Measurements from ENCODE around the gene OFD1. TPM values are rescaled to one million over a fixed set of nuclear protein-coding genes. Genes with fewer than 3 reads are reported as not detected.
A peak's percentile ranks its signal among the peaks of the same experiment; 100 is the strongest.

The OFD1 gene
- polyA plus RNA-seq, 2 donors: 19.5 to 47.6 TPM

- Histone ChIP-seq H3K36me3 (ENCODE audit: control insufficient read depth in 2 of 2, insufficient read depth in 2 of 2, low read length in 1 of 2) (no peaks in the 10 kb centered on the region), H3K27ac (ENCODE audit: low read depth in 2 of 2, low read length in 1 of 2) (no peak overlapping the region), H3K4me1 (ENCODE audit: control insufficient read depth in 2 of 2, insufficient read depth in 2 of 2, low read length in 1 of 2) (no peaks in the 10 kb centered on the region), H3K27me3 (ENCODE audit: control insufficient read depth in 1 of 2, insufficient read depth in 2 of 2, low read length in 2 of 2) (no peaks in the 10 kb centered on the region), H3K4me3 (ENCODE audit: low read depth in 1 of 2, low read length in 2 of 2) (no peak overlapping the region), H3K9me3 (ENCODE audit: control insufficient read depth in 2 of 2, insufficient read depth in 1 of 2, low read depth in 1 of 2, low read length in 1 of 2) (no peaks in the 10 kb centered on the region)
- WGBS, 2 donors: 58% methylated on average over 7 of the region's 7 CpGs
These were observed 35.2 kb upstream of the OFD1 start for GRCh38 chrX:13699183-13699826.

- Histone ChIP-seq H3K36me3 (ENCODE audit: control insufficient read depth in 2 of 2, insufficient read depth in 2 of 2, low read length in 1 of 2) (no peaks in the 10 kb centered on the region), H3K4me1 (ENCODE audit: control insufficient read depth in 2 of 2, insufficient read depth in 2 of 2, low read length in 1 of 2) (no peaks in the 10 kb centered on the region), H3K27me3 (ENCODE audit: control insufficient read depth in 1 of 2, insufficient read depth in 2 of 2, low read length in 2 of 2) (no peaks in the 10 kb centered on the region), H3K27ac (ENCODE audit: low read depth in 2 of 2, low read length in 1 of 2) (no peak overlapping the region), H3K4me3 (ENCODE audit: low read depth in 1 of 2, low read length in 2 of 2) (no peak overlapping the region), H3K9me3 (ENCODE audit: control insufficient read depth in 2 of 2, insufficient read depth in 1 of 2, low read depth in 1 of 2, low read length in 1 of 2) (no peaks in the 10 kb centered on the region)
- 39 to 45% methylated on average over 4 of the region's 4 CpGs for WGBS, 2 donors
These were observed 34.2 kb upstream of the OFD1 start for GRCh38 chrX:13700380-13700779.

DNA sequence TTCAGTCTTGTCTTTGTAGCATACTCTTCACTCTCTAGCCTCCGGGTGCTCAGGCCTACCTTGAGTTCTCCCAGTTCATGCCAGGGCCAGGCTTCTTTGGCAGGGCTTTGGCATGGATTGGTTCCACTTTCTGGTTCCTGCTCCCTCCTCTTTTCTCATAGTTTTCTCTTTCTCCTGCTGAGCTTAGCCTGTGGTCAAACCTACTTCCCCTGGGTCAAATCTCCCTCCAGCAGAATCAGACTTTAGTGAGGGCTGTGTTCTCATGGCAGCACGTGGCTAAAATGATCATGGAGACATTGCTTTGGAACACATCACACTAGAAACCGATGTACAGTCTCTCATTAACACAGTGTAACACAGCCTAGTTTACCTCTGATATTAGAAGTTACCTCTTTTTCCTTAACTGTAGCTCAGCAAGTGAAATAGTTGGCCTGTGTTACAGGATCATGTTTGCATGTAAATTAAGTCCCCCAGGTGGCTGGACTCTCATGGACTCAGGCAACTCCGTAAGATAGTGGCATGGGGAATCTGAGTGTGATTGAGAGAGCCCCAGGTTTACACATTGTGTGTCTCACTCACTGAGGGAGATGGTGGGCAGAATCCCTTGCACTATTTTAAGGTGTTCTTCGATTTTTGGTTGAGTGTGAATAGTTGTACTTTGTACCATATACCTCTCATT is 32.3 kb upstream of the OFD1 start:
- H3K9me3 ChIP-seq (ENCODE audit: control insufficient read depth in 2 of 2, insufficient read depth in 1 of 2, low read depth in 1 of 2, low read length in 1 of 2): no peaks in the 10 kb centered on the region
- H3K27ac ChIP-seq (ENCODE audit: low read depth in 2 of 2, low read length in 1 of 2): no peak overlapping the region
- no peaks in the 10 kb centered on the region for H3K4me1 ChIP-seq (ENCODE audit: control insufficient read depth in 2 of 2, insufficient read depth in 2 of 2, low read length in 1 of 2)
- no peaks in the 10 kb centered on the region for H3K27me3 ChIP-seq (ENCODE audit: control insufficient read depth in 1 of 2, insufficient read depth in 2 of 2, low read length in 2 of 2)
- no peaks in the 10 kb centered on the region for H3K36me3 ChIP-seq (ENCODE audit: control insufficient read depth in 2 of 2, insufficient read depth in 2 of 2, low read length in 1 of 2)
- WGBS, 2 donors: 77 to 83% methylated on average over 5 of the region's 5 CpGs
- H3K4me3 ChIP-seq (ENCODE audit: low read depth in 1 of 2, low read length in 2 of 2): no peak overlapping the region

DNA sequence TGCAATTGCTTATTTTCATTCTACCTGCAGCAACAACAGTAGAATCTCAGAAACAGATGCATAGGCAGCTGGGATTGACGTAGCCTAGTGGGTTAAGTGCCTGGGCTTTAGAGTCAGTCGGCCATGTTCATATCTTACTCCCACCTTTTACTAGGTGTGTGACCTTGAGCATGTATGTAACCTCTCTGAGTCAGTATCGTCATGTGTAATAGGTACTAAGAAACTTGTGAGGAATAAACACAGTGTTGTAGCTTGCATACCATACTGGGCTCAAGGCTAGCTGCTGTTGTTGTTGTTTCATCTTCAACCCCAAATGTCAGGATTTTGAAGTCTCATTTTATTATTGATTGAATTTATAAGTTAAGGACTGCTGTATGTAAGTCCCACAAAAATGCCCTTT is 31.4 kb upstream of the OFD1 start:
- H3K27me3 ChIP-seq (ENCODE audit: control insufficient read depth in 1 of 2, insufficient read depth in 2 of 2, low read length in 2 of 2): no peaks in the 10 kb centered on the region
- H3K4me3 ChIP-seq (ENCODE audit: low read depth in 1 of 2, low read length in 2 of 2): no peak overlapping the region
- no peaks in the 10 kb centered on the region for H3K4me1 ChIP-seq (ENCODE audit: control insufficient read depth in 2 of 2, insufficient read depth in 2 of 2, low read length in 1 of 2)
- H3K27ac ChIP-seq (ENCODE audit: low read depth in 2 of 2, low read length in 1 of 2): no peak overlapping the region
- H3K9me3 ChIP-seq (ENCODE audit: control insufficient read depth in 2 of 2, insufficient read depth in 1 of 2, low read depth in 1 of 2, low read length in 1 of 2): no peaks in the 10 kb centered on the region
- no peaks in the 10 kb centered on the region for H3K36me3 ChIP-seq (ENCODE audit: control insufficient read depth in 2 of 2, insufficient read depth in 2 of 2, low read length in 1 of 2)
- WGBS, 2 donors: 71 to 88% methylated on average over 3 of the region's 3 CpGs

- H3K4me1 ChIP-seq (ENCODE audit: control insufficient read depth in 2 of 2, insufficient read depth in 2 of 2, low read length in 1 of 2): no peaks in the 10 kb centered on the region
- no peak overlapping the region for H3K4me3 ChIP-seq (ENCODE audit: low read depth in 1 of 2, low read length in 2 of 2)
- no peaks in the 10 kb centered on the region for H3K36me3 ChIP-seq (ENCODE audit: control insufficient read depth in 2 of 2, insufficient read depth in 2 of 2, low read length in 1 of 2)
- no peaks in the 10 kb centered on the region for H3K9me3 ChIP-seq (ENCODE audit: control insufficient read depth in 2 of 2, insufficient read depth in 1 of 2, low read depth in 1 of 2, low read length in 1 of 2)
- 48 to 58% methylated on average over 3 of the region's 3 CpGs for WGBS, 2 donors
- H3K27ac ChIP-seq (ENCODE audit: low read depth in 2 of 2, low read length in 1 of 2): no peak overlapping the region
- H3K27me3 ChIP-seq (ENCODE audit: control insufficient read depth in 1 of 2, insufficient read depth in 2 of 2, low read length in 2 of 2): no peaks in the 10 kb centered on the region
These were observed 31.0 kb upstream of the OFD1 start for GRCh38 chrX:13703589-13703988.

DNA sequence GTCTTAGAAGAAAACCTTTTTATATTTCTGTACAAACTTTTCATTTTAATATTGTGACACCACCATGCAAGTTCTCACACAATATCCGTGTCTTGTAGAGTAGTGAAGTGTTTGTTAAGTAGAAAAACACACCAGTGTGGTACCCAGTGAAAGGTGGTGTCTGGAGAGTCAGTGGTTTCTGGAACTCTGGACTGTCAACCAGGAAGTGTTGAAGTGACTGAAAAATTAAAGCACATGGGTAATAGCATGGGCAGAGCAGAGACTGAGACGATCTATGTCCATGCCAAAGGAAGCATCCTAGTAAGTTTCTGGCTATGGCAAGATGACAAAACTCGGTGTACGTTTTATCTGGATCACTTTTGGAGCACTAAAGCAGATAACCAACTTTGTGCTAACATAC is 23.4 kb upstream of the OFD1 start:
- H3K4me3 ChIP-seq (ENCODE audit: low read depth in 1 of 2, low read length in 2 of 2): no peak overlapping the region
- 81 to 82% methylated on average over 4 of the region's 4 CpGs for WGBS, 2 donors
- peaks cover 0 to 3% of the 10 kb centered on the region in 2 donors for H3K36me3 ChIP-seq (ENCODE audit: control insufficient read depth in 2 of 2, insufficient read depth in 2 of 2, low read length in 1 of 2)
- H3K27ac ChIP-seq (ENCODE audit: low read depth in 2 of 2, low read length in 1 of 2): no peak overlapping the region
- no peaks in the 10 kb centered on the region for H3K27me3 ChIP-seq (ENCODE audit: control insufficient read depth in 1 of 2, insufficient read depth in 2 of 2, low read length in 2 of 2)
- peaks cover 2% of the 10 kb centered on the region in 2 donors for H3K4me1 ChIP-seq (ENCODE audit: control insufficient read depth in 2 of 2, insufficient read depth in 2 of 2, low read length in 1 of 2)
- no peaks in the 10 kb centered on the region for H3K9me3 ChIP-seq (ENCODE audit: control insufficient read depth in 2 of 2, insufficient read depth in 1 of 2, low read depth in 1 of 2, low read length in 1 of 2)

GRCh38 chrX:13716455-13716854 is 18.1 kb upstream of the OFD1 start:
- no peaks in the 10 kb centered on the region for H3K27me3 ChIP-seq (ENCODE audit: control insufficient read depth in 1 of 2, insufficient read depth in 2 of 2, low read length in 2 of 2)
- 88 to 90% methylated on average over 9 of the region's 9 CpGs for WGBS, 2 donors
- peaks cover 0 to 3% of the 10 kb centered on the region in 2 donors for H3K36me3 ChIP-seq (ENCODE audit: control insufficient read depth in 2 of 2, insufficient read depth in 2 of 2, low read length in 1 of 2)
- H3K4me1 ChIP-seq (ENCODE audit: control insufficient read depth in 2 of 2, insufficient read depth in 2 of 2, low read length in 1 of 2): no peaks in the 10 kb centered on the region
- no peaks in the 10 kb centered on the region for H3K9me3 ChIP-seq (ENCODE audit: control insufficient read depth in 2 of 2, insufficient read depth in 1 of 2, low read depth in 1 of 2, low read length in 1 of 2)
- H3K4me3 ChIP-seq (ENCODE audit: low read depth in 1 of 2, low read length in 2 of 2): no peak overlapping the region
- H3K27ac ChIP-seq (ENCODE audit: low read depth in 2 of 2, low read length in 1 of 2): no peak overlapping the region

DNA sequence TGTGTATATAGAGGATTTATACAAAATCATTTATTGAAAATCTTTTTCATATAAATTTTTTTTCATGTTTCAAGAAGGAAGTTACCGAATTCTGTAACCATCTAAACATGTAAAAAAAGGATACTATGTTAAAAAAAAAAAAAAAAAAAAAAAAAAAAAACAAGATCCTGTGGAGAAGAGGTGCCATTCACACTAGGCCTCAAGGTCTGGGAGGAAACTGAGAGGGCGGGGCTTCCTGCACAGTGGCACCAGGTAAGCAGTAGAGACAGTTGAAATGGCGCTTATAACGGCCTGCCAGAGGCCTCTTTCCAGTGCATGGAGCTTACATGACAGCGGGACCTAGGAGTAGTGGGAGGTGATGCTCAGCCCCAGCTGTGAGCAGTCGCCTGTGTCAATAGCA is 17.6 kb upstream of the OFD1 start:
- Histone ChIP-seq H3K9me3 (ENCODE audit: control insufficient read depth in 2 of 2, insufficient read depth in 1 of 2, low read depth in 1 of 2, low read length in 1 of 2) (no peaks in the 10 kb centered on the region), H3K4me1 (ENCODE audit: control insufficient read depth in 2 of 2, insufficient read depth in 2 of 2, low read length in 1 of 2) (no peaks in the 10 kb centered on the region), H3K27ac (ENCODE audit: low read depth in 2 of 2, low read length in 1 of 2) (no peak overlapping the region), H3K4me3 (ENCODE audit: low read depth in 1 of 2, low read length in 2 of 2) (no peak overlapping the region), H3K27me3 (ENCODE audit: control insufficient read depth in 1 of 2, insufficient read depth in 2 of 2, low read length in 2 of 2) (no peaks in the 10 kb centered on the region), H3K36me3 (ENCODE audit: control insufficient read depth in 2 of 2, insufficient read depth in 2 of 2, low read length in 1 of 2) (no peaks in the 10 kb centered on the region)
- 85 to 87% methylated on average over 6 of the region's 6 CpGs for WGBS, 2 donors

DNA sequence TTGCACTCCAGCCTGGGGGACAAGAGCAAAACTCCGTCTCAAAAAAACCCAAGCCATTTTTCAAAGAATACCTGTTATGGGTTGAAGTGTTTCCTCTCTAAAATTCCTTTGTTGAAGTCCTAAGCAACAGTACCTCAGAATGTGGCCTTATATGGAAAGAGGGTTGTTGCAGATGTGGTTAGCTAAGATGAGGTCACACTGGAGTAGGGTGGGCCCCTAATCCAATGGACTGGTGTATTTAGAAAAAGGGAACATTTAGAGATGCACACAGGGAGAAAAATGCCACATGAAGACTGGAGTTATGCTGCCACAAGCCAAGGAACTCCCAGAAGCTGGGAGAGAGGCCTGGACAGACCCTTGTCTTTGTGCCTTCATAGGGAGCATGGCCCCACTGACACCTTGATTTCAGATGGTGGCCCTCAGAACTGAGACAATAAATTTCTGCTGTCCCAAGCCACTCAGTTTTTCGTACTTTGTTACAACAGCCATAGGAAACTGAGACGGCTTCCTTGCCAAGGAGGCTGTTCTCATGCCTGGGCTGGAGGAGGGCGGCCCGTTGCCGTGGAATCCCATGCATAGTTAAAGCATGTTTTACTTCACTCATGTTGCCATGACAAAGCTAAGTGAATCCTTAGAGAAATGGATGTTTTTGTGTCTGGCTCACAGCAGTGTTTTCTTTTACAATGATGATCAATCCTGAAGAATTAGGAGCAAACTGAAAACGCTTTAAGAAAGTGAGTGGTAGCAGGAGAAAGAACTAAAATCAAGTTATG is 16.7 kb upstream of the OFD1 start:
- Histone ChIP-seq H3K9me3 (ENCODE audit: control insufficient read depth in 2 of 2, insufficient read depth in 1 of 2, low read depth in 1 of 2, low read length in 1 of 2) (no peaks in the 10 kb centered on the region), H3K27ac (ENCODE audit: low read depth in 2 of 2, low read length in 1 of 2) (peak overlapping the region in 1 of 2 donors; percentile 17), H3K4me3 (ENCODE audit: low read depth in 1 of 2, low read length in 2 of 2) (no peak overlapping the region), H3K27me3 (ENCODE audit: control insufficient read depth in 1 of 2, insufficient read depth in 2 of 2, low read length in 2 of 2) (no peaks in the 10 kb centered on the region), H3K4me1 (ENCODE audit: control insufficient read depth in 2 of 2, insufficient read depth in 2 of 2, low read length in 1 of 2) (no peaks in the 10 kb centered on the region), H3K36me3 (ENCODE audit: control insufficient read depth in 2 of 2, insufficient read depth in 2 of 2, low read length in 1 of 2) (no peaks in the 10 kb centered on the region)
- 46 to 72% methylated on average over 7 of the region's 7 CpGs for WGBS, 2 donors
